B cell (primary cell): ENCODE data around the gene COL25A1.

Source experiments
- EZH2 ChIP-seq: IDR thresholded peaks from 2 replicates; pipeline ENCODE4 v1.6.1; 2012; ENCODE audit warnings: borderline replicate concordance, low read depth, mild to moderate bottlenecking, moderate library complexity, low read length; ENCODE audit not compliant: insufficient read depth, poor library complexity, severe bottlenecking
- TF ChIP-seq, protein P1 (sequence below): fragments of 200-600 bp; IDR thresholded peaks from one replicate; pipeline ENCODE4 v1.8.0; 2022; ENCODE audit warnings: antibody characterized with exemption, mild to moderate bottlenecking

DNA sequence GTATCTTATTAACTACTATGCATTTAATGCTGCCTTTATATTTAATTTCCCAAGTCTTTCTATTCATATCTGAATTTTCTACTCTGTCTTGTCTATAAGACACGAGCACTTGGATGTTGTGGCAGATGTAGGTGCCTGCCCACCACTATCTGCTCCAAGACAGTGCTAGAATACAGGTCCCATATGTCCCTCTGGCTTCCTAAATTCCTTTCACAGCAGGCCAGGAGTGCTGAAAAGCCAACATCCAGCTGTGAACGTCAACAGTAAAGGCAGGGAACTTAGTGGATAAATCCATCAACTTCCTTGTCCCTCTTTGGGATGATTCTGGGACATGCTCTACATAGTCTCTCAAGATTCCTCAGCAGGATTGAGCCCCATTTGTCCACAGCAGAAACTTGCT, 294.5 kb downstream of the COL25A1 start:
- TF ChIP-seq, protein P1, sequence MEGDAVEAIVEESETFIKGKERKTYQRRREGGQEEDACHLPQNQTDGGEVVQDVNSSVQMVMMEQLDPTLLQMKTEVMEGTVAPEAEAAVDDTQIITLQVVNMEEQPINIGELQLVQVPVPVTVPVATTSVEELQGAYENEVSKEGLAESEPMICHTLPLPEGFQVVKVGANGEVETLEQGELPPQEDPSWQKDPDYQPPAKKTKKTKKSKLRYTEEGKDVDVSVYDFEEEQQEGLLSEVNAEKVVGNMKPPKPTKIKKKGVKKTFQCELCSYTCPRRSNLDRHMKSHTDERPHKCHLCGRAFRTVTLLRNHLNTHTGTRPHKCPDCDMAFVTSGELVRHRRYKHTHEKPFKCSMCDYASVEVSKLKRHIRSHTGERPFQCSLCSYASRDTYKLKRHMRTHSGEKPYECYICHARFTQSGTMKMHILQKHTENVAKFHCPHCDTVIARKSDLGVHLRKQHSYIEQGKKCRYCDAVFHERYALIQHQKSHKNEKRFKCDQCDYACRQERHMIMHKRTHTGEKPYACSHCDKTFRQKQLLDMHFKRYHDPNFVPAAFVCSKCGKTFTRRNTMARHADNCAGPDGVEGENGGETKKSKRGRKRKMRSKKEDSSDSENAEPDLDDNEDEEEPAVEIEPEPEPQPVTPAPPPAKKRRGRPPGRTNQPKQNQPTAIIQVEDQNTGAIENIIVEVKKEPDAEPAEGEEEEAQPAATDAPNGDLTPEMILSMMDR, result no peak
- TF ChIP-seq EZH2, result no peak
